Peyer's patch (tissue), 4 donors: ENCODE data around the gene TDRD9. TPM values are rescaled to one million over a fixed set of nuclear protein-coding genes. Genes with fewer than 3 reads are reported as not detected.

Experiments used
- DNase-seq, 3 donors: peaks; one replicate each; pipeline ENCODE4 v3.0.0-alpha.2; 2017 to 2019
- H3K27ac ChIP-seq, 4 donors: fragments of 200-600 bp; sonication (generic); one replicate each; pipeline ENCODE4 v1.5.1; 2016 to 2019
- H3K27me3 ChIP-seq, 2 donors: fragments of 200-600 bp; sonication (generic); one replicate each; pipeline ENCODE4 v1.5.1; 2019
- H3K36me3 ChIP-seq, 3 donors: fragments of 200-600 bp; sonication (generic); one replicate each; pipeline ENCODE4 v1.5.1; 2016 to 2019
- H3K4me1 ChIP-seq, 4 donors: fragments of 200-600 bp; sonication (generic); one replicate each; pipeline ENCODE4 v1.5.1; 2016 to 2019
- H3K4me3 ChIP-seq, 4 donors: fragments of 200-600 bp; sonication (generic); 1 replicate in 3 of 4; 2 replicates in 1 of 4; pipeline ENCODE4 v1.5.1; 2016 to 2019; ENCODE audit warnings: mild to moderate bottlenecking in 1 of 4
- H3K9me3 ChIP-seq, 4 donors: fragments of 200-600 bp; sonication (generic); one replicate each; pipeline ENCODE4 v1.5.1; 2016 to 2019; ENCODE audit warnings: mild to moderate bottlenecking in 1 of 4
- CTCF ChIP-seq, 6 experiments: fragments of 450-650 bp in 4 of 6; fragments of 200-600 bp in 2 of 6; sonication (generic) in 1 of 6; IDR thresholded peaks; one replicate each; pipeline ENCODE4 v1.5.1; 2017 to 2019; ENCODE audit warnings: antibody characterized with exemption in 6 of 6, mild to moderate bottlenecking in 3 of 6, moderate library complexity in 1 of 6
- POLR2A ChIP-seq, 2 donors: fragments of 450-650 bp; IDR thresholded peaks; one replicate each; pipeline ENCODE4 v1.5.1; 2017; ENCODE audit warnings: antibody characterized with exemption in 2 of 2, mild to moderate bottlenecking in 2 of 2, moderate library complexity in 2 of 2
- total RNA-seq, 4 donors: library from RNA; depleted of rRNA; stranded (reverse); fragments of >200 nt; gene quantifications; one replicate each; pipeline ENCODE4 v1.1.0, GENCODE V29; 2016

The TDRD9 gene
- total RNA-seq, 4 donors from 2014 or later, result 0.40 TPM; not detected in 3

- no peak for DNase-seq
- TF ChIP-seq CTCF (IDR thresholded peaks at IDR 0.05), result no peak
- no peak for TF ChIP-seq POLR2A (IDR thresholded peaks at IDR 0.05)
- Histone ChIP-seq H3K27me3 (no peaks in the 10 kb centered on the region), H3K36me3 (no peaks in the 10 kb centered on the region), H3K4me3 (no peak overlapping the region), H3K4me1 (no peaks in the 10 kb centered on the region), H3K9me3 (no peaks in the 10 kb centered on the region), H3K27ac (no peak overlapping the region)
These were observed 108.8 kb downstream of the TDRD9 start for GRCh38 chr14:104037074-104037473.

- Histone ChIP-seq H3K4me1 (no peaks in the 10 kb centered on the region), H3K4me3 (no peak overlapping the region), H3K9me3 (no peaks in the 10 kb centered on the region), H3K36me3 (no peaks in the 10 kb centered on the region), H3K27me3 (no peaks in the 10 kb centered on the region), H3K27ac (no peak overlapping the region)
- no peak for TF ChIP-seq CTCF (IDR thresholded peaks at IDR 0.05)
- TF ChIP-seq POLR2A (IDR thresholded peaks at IDR 0.05), result no peak
- DNase-seq, result no peak
These were observed 109.6 kb downstream of the TDRD9 start for GRCh38 chr14:104037903-104038302.

- TF ChIP-seq CTCF (IDR thresholded peaks at IDR 0.05) (no peak), POLR2A (IDR thresholded peaks at IDR 0.05) (no peak)
- no peak overlapping the region for H3K4me3 ChIP-seq
- H3K36me3 ChIP-seq, result no peaks in the 10 kb centered on the region
- H3K27me3 ChIP-seq, result no peaks in the 10 kb centered on the region
- no peaks in the 10 kb centered on the region for H3K9me3 ChIP-seq
- no peak overlapping the region for H3K27ac ChIP-seq
- DNase-seq, result no peak
- H3K4me1 ChIP-seq, result no peaks in the 10 kb centered on the region
These were observed 111.0 kb downstream of the TDRD9 start for GRCh38 chr14:104039214-104039613.

- H3K4me3 ChIP-seq, result no peak overlapping the region
- TF ChIP-seq CTCF (IDR thresholded peaks at IDR 0.05) (no peak), POLR2A (IDR thresholded peaks at IDR 0.05) (no peak)
- no peaks in the 10 kb centered on the region for H3K36me3 ChIP-seq
- H3K27me3 ChIP-seq, result no peaks in the 10 kb centered on the region
- no peaks in the 10 kb centered on the region for H3K9me3 ChIP-seq
- H3K4me1 ChIP-seq, result no peaks in the 10 kb centered on the region
- H3K27ac ChIP-seq, result no peak overlapping the region
- no peak for DNase-seq
These were observed 112.3 kb downstream of the TDRD9 start for GRCh38 chr14:104040539-104040938.

GRCh38 chr14:104041430-104042104 is 113.3 kb downstream of the TDRD9 start:
- H3K4me1 ChIP-seq, result no peaks in the 10 kb centered on the region
- no peaks in the 10 kb centered on the region for H3K9me3 ChIP-seq
- no peak overlapping the region for H3K4me3 ChIP-seq
- H3K27ac ChIP-seq, result no peak overlapping the region
- no peaks in the 10 kb centered on the region for H3K27me3 ChIP-seq
- H3K36me3 ChIP-seq, result no peaks in the 10 kb centered on the region
- TF ChIP-seq CTCF (IDR thresholded peaks at IDR 0.05) (no peak), POLR2A (IDR thresholded peaks at IDR 0.05) (no peak)
- no peak for DNase-seq

GRCh38 chr14:104044016-104044415 is 115.8 kb downstream of the TDRD9 start:
- H3K4me3 ChIP-seq, result no peak overlapping the region
- DNase-seq, result no peak
- TF ChIP-seq POLR2A (IDR thresholded peaks at IDR 0.05) (no peak), CTCF (IDR thresholded peaks at IDR 0.05) (no peak)
- no peaks in the 10 kb centered on the region for H3K36me3 ChIP-seq
- no peaks in the 10 kb centered on the region for H3K9me3 ChIP-seq
- no peaks in the 10 kb centered on the region for H3K4me1 ChIP-seq
- H3K27ac ChIP-seq, result no peak overlapping the region
- no peaks in the 10 kb centered on the region for H3K27me3 ChIP-seq
